ENCODE measurements around the gene ADAP1.

GRCh38 chr7:886626-887487 is 67.6 kb downstream of the ADAP1 start:
- TF ChIP-seq POLR2AphosphoS5 (IDR thresholded peaks at IDR 0.05) (no peak), EP300 (IDR thresholded peaks at IDR 0.05) (no peak)
- TF ChIP-seq, protein P1, sequence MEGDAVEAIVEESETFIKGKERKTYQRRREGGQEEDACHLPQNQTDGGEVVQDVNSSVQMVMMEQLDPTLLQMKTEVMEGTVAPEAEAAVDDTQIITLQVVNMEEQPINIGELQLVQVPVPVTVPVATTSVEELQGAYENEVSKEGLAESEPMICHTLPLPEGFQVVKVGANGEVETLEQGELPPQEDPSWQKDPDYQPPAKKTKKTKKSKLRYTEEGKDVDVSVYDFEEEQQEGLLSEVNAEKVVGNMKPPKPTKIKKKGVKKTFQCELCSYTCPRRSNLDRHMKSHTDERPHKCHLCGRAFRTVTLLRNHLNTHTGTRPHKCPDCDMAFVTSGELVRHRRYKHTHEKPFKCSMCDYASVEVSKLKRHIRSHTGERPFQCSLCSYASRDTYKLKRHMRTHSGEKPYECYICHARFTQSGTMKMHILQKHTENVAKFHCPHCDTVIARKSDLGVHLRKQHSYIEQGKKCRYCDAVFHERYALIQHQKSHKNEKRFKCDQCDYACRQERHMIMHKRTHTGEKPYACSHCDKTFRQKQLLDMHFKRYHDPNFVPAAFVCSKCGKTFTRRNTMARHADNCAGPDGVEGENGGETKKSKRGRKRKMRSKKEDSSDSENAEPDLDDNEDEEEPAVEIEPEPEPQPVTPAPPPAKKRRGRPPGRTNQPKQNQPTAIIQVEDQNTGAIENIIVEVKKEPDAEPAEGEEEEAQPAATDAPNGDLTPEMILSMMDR (IDR thresholded peaks at IDR 0.05), result no peak

Measured in gastroesophageal sphincter (tissue), 3 donors.